Osteocyte (in vitro differentiated cells): Measurements from ENCODE around the gene INPP5D. TPM values are rescaled to one million over a fixed set of nuclear protein-coding genes. Genes with fewer than 3 reads are reported as not detected.
A peak's percentile ranks its signal among the peaks of the same experiment; 100 is the strongest.

ENCODE experiments used
- DNase-seq: peaks from one replicate; pipeline ENCODE4 v3.0.0; 2021; ENCODE audit warnings: mixed read lengths; ENCODE audit not compliant: unreplicated experiment; ENCODE audit errors: extremely low spot score
- H3K27ac Mint-ChIP-seq: one replicate; pipeline ENCODE4 v1.8.0; 2021; ENCODE audit warnings: mild to moderate bottlenecking, mixed read lengths; ENCODE audit not compliant: unreplicated experiment
- H3K27me3 Mint-ChIP-seq: one replicate; pipeline ENCODE4 v1.8.0; 2021; ENCODE audit warnings: mixed read lengths; ENCODE audit not compliant: unreplicated experiment
- H3K36me3 Mint-ChIP-seq: one replicate; pipeline ENCODE4 v1.8.0; 2021; ENCODE audit warnings: mixed read lengths; ENCODE audit not compliant: unreplicated experiment
- H3K4me1 Mint-ChIP-seq: one replicate; pipeline ENCODE4 v1.8.0; 2021; ENCODE audit warnings: mixed read lengths; ENCODE audit not compliant: unreplicated experiment
- H3K4me3 Mint-ChIP-seq: one replicate; pipeline ENCODE4 v1.8.0; 2021; ENCODE audit warnings: mild to moderate bottlenecking, moderate library complexity, mixed read lengths; ENCODE audit not compliant: unreplicated experiment
- H3K9me3 Mint-ChIP-seq: one replicate; pipeline ENCODE4 v1.8.0; 2021; ENCODE audit warnings: mixed read lengths; ENCODE audit not compliant: unreplicated experiment
- CTCF ChIP-seq: fragments of 200-600 bp; sonication (generic); IDR thresholded peaks from 2 replicates; pipeline ENCODE4 v1.5.0; 2021; ENCODE audit warnings: antibody characterized with exemption, mild to moderate bottlenecking, moderate library complexity
- total RNA-seq: library from RNA; stranded (reverse); gene quantifications from 2 replicates; pipeline ENCODE4 v1.2.1, GENCODE V29; 2021

Gene INPP5D
- total RNA-seq, 1 donor from 2014 or later: 0.40 TPM

GRCh38 chr2:233251306-233252116, 191.4 kb downstream of the INPP5D start, which contains the start of gene ATG16L1:
TSS of gene ATG16L1 (plus strand) at chr2:233251673. CDS start at chr2:233251828, 155 bp downstream.
- H3K4me1 Mint-ChIP-seq: peaks cover 19% of the 10 kb centered on the region
- peak; percentile 99 for TF ChIP-seq CTCF
- no peaks in the 10 kb centered on the region for H3K27me3 Mint-ChIP-seq
- peak within 1 kb of the TSS; percentile 93 for H3K27ac Mint-ChIP-seq
- H3K36me3 Mint-ChIP-seq: no peaks in the 10 kb centered on the region
- H3K9me3 Mint-ChIP-seq: no peaks in the 10 kb centered on the region
- peak within 1 kb of the TSS; percentile 91 for H3K4me3 Mint-ChIP-seq
- peak; percentile 99 for DNase-seq

GRCh38 chr2:233252227-233252626, 192.1 kb downstream of the INPP5D start:
- DNase-seq: no peak
- peak overlapping the region; percentile 91 for H3K4me3 Mint-ChIP-seq
- peaks cover 3% of the 10 kb centered on the region for H3K36me3 Mint-ChIP-seq
- peak overlapping the region; percentile 93 for H3K27ac Mint-ChIP-seq
- no peak for TF ChIP-seq CTCF
- H3K4me1 Mint-ChIP-seq: peaks cover 19% of the 10 kb centered on the region
- no peaks in the 10 kb centered on the region for H3K27me3 Mint-ChIP-seq
- no peaks in the 10 kb centered on the region for H3K9me3 Mint-ChIP-seq

- Mint-ChIP-seq H3K27me3 (no peaks in the 10 kb centered on the region), H3K36me3 (peaks cover 25% of the 10 kb centered on the region), H3K9me3 (no peaks in the 10 kb centered on the region), H3K4me3 (no peak overlapping the region), H3K4me1 (peaks cover 19% of the 10 kb centered on the region), H3K27ac (no peak overlapping the region)
- TF ChIP-seq CTCF: no peak
- DNase-seq: no peak
These were observed 195.0 kb downstream of the INPP5D start for GRCh38 chr2:233255151-233255550.

- Mint-ChIP-seq H3K4me1 (peaks cover 19% of the 10 kb centered on the region), H3K27ac (no peak overlapping the region), H3K27me3 (no peaks in the 10 kb centered on the region), H3K9me3 (no peaks in the 10 kb centered on the region), H3K36me3 (peaks cover 33% of the 10 kb centered on the region), H3K4me3 (no peak overlapping the region)
- no peak for TF ChIP-seq CTCF
- no peak for DNase-seq
These were observed 195.9 kb downstream of the INPP5D start for GRCh38 chr2:233256048-233256447.

Other genes starting within 250 kb of the INPP5D start
- gene SNORC, start 190.1 kb upstream of the INPP5D start, total RNA-seq: 1.9 and 2.1 TPM in 2 replicates
- 0.26 and 0.27 TPM in 2 replicates for gene NGEF, start 47.1 kb upstream of the INPP5D start, total RNA-seq
- not detected in 2 replicates for gene NEU2, start 27.7 kb upstream of the INPP5D start, total RNA-seq
- 20.9 and 23.4 TPM in 2 replicates for gene ATG16L1, start 191.3 kb downstream of the INPP5D start, total RNA-seq
- not detected in 2 replicates for gene SAG, start 247.5 kb downstream of the INPP5D start, total RNA-seq